NCI-H1694 treated with DMSO at 0.1 percent for 48 hours (cell line): ENCODE results near the gene SAMD10.
"Not testable (repeated sequence)": the region's sequence is repeated elsewhere in the genome, so short reads cannot be mapped to it uniquely, and the experiment has no call there.

Experiments
- DNase-seq: peaks from one replicate; lab custom pipeline; 2025; lab: John Stamatoyannopoulos, UW

The SAMD10 gene

GRCh38 chr20:63968928-63969760 is 10.3 kb downstream of the SAMD10 start:
- no peak for DNase-seq

- no peak for DNase-seq
Measured at GRCh38 chr20:63968136-63968927, 11.1 kb downstream of the SAMD10 start.

GRCh38 chr20:63967330-63968135 is 11.9 kb downstream of the SAMD10 start:
- no peak for DNase-seq

GRCh38 chr20:63966944-63967322 is 12.5 kb downstream of the SAMD10 start:
- no peak for DNase-seq

- no peak for DNase-seq
Measured at GRCh38 chr20:63966172-63966943, 13.1 kb downstream of the SAMD10 start.

- DNase-seq, result no peak
Measured at GRCh38 chr20:63964412-63964811, 15.0 kb downstream of the SAMD10 start.

- no peak for DNase-seq
Measured at GRCh38 chr20:63963784-63964301, 15.6 kb downstream of the SAMD10 start.

- DNase-seq, result no peak
Measured at GRCh38 chr20:63963348-63963741, 16.1 kb downstream of the SAMD10 start.

GRCh38 chr20:63962426-63963347 is 16.8 kb downstream of the SAMD10 start:
- no peak for DNase-seq

- DNase-seq, result no peak
Measured at GRCh38 chr20:63961664-63962425, 17.6 kb downstream of the SAMD10 start.

- DNase-seq, result not testable (repeated sequence)
Measured at GRCh38 chr20:63960654-63961621, 18.5 kb downstream of the SAMD10 start.

- no peak for DNase-seq
Measured at GRCh38 chr20:63959699-63960075, 19.8 kb downstream of the SAMD10 start.

- DNase-seq, result no peak
Measured at GRCh38 chr20:63958964-63959698, 20.3 kb downstream of the SAMD10 start.

GRCh38 chr20:63958471-63958870 is 21.0 kb downstream of the SAMD10 start:
- no peak for DNase-seq

- no peak for DNase-seq
Measured at GRCh38 chr20:63957690-63958441, 21.6 kb downstream of the SAMD10 start.

- peak; percentile 29 for DNase-seq
Measured at GRCh38 chr20:63957004-63957689, 22.3 kb downstream of the SAMD10 start.
